Karpas-422 (cell line): ENCODE data around the gene CGNL1. TPM values are rescaled to one million over a fixed set of nuclear protein-coding genes. Genes with fewer than 3 reads are reported as not detected.

ENCODE experiments used
- DNase-seq: peaks from one replicate; pipeline ENCODE4 v3.0.0-alpha.2; 2015
- H2AFZ ChIP-seq: fragments of 200-600 bp; sonication (generic); 2 replicates; pipeline ENCODE4 v1.6.1; 2014; ENCODE audit warnings: antibody characterized with exemption, low read length, mixed read lengths
- H3K27ac ChIP-seq: fragments of 200-600 bp; sonication (generic); 2 replicates; pipeline ENCODE4 v1.5.1; 2014; ENCODE audit warnings: mild to moderate bottlenecking, low read length, moderate library complexity
- H3K27me3 ChIP-seq: fragments of 200-600 bp; sonication (generic); 2 replicates; pipeline ENCODE4 v1.6.1; 2014; ENCODE audit warnings: low read length, mixed read lengths
- H3K36me3 ChIP-seq: fragments of 200-600 bp; sonication (generic); 2 replicates; pipeline ENCODE4 v1.6.1; 2014; ENCODE audit warnings: low read length, mixed read lengths; ENCODE audit not compliant: insufficient read depth
- H3K4me1 ChIP-seq: fragments of 200-600 bp; sonication (generic); 2 replicates; pipeline ENCODE4 v1.6.1; 2014; ENCODE audit warnings: mild to moderate bottlenecking, low read length, mixed read lengths
- H3K4me2 ChIP-seq: fragments of 200-600 bp; sonication (generic); 2 replicates; pipeline ENCODE4 v1.6.1; 2014; ENCODE audit warnings: low read length, low read depth, mild to moderate bottlenecking; ENCODE audit not compliant: poor library complexity, severe bottlenecking
- H3K4me3 ChIP-seq: fragments of 200-600 bp; sonication (generic); 2 replicates; pipeline ENCODE4 v1.5.1; 2014; ENCODE audit warnings: mild to moderate bottlenecking, antibody characterized with exemption, low read length, mixed read lengths
- H3K79me2 ChIP-seq: fragments of 200-600 bp; sonication (generic); 2 replicates; pipeline ENCODE4 v1.6.1; 2014; ENCODE audit warnings: mild to moderate bottlenecking, low read length, mixed read lengths
- H3K9ac ChIP-seq: fragments of 200-600 bp; sonication (generic); 2 replicates; pipeline ENCODE4 v1.6.0; 2014; ENCODE audit warnings: low read length
- H3K9me2 ChIP-seq: fragments of 200-600 bp; sonication (generic), shearing (Covaris generic); replicated peaks from 2 replicates; pipeline ENCODE4 v1.6.0; 2014; ENCODE audit warnings: mild to moderate bottlenecking, low read length, moderate library complexity; ENCODE audit not compliant: insufficient read depth
- H3K9me3 ChIP-seq: fragments of 300-700, 200-600 bp; sonication (generic); 2 replicates; pipeline ENCODE4 v1.6.1; 2014; ENCODE audit warnings: low read length, mixed read lengths
- H4K20me1 ChIP-seq: fragments of 200-600 bp; sonication (generic); 2 replicates; pipeline ENCODE4 v1.6.1; 2014; ENCODE audit warnings: mild to moderate bottlenecking, antibody characterized with exemption, low read length, low read depth; ENCODE audit not compliant: insufficient read depth
- total RNA-seq: library from RNA; depleted of rRNA; stranded (reverse); fragments of >200 nt; shearing (Covaris generic); gene quantifications from 2 replicates; pipeline ENCODE4 v1.2.3, GENCODE V29; 2014; ENCODE audit warnings: low replicate concordance

CGNL1 gene
- total RNA-seq, 1 experiment from 2014 or later = not detected

GRCh38 chr15:57494581-57494980, 118.3 kb downstream of the CGNL1 start:
- no peak for DNase-seq
- Histone ChIP-seq H3K36me3 (no peaks in the 10 kb centered on the region), H3K9me2 (no peaks in the 10 kb centered on the region), H3K27me3 (no peaks in the 10 kb centered on the region), H4K20me1 (no peaks in the 10 kb centered on the region), H3K4me2 (no peak overlapping the region), H3K4me1 (peaks cover 6% of the 10 kb centered on the region), H3K79me2 (no peaks in the 10 kb centered on the region), H3K27ac (no peak overlapping the region), H3K4me3 (no peak overlapping the region), H2AFZ (no peak overlapping the region), H3K9ac (no peak overlapping the region), H3K9me3 (no peaks in the 10 kb centered on the region)

GRCh38 chr15:57495041-57495440, 118.7 kb downstream of the CGNL1 start:
- Histone ChIP-seq H3K4me1 (peaks cover 6% of the 10 kb centered on the region), H3K9ac (no peak overlapping the region), H4K20me1 (no peaks in the 10 kb centered on the region), H3K9me3 (no peaks in the 10 kb centered on the region), H3K4me2 (no peak overlapping the region), H3K27me3 (no peaks in the 10 kb centered on the region), H2AFZ (no peak overlapping the region), H3K4me3 (no peak overlapping the region), H3K36me3 (no peaks in the 10 kb centered on the region), H3K9me2 (no peaks in the 10 kb centered on the region), H3K27ac (no peak overlapping the region), H3K79me2 (no peaks in the 10 kb centered on the region)
- DNase-seq = no peak

- Histone ChIP-seq H3K4me1 (peaks cover 6% of the 10 kb centered on the region), H3K4me2 (no peak overlapping the region), H2AFZ (no peak overlapping the region), H3K9ac (no peak overlapping the region), H3K27ac (no peak overlapping the region), H3K36me3 (no peaks in the 10 kb centered on the region), H3K79me2 (no peaks in the 10 kb centered on the region), H3K9me3 (no peaks in the 10 kb centered on the region), H3K4me3 (no peak overlapping the region), H3K9me2 (no peaks in the 10 kb centered on the region), H4K20me1 (no peaks in the 10 kb centered on the region), H3K27me3 (no peaks in the 10 kb centered on the region)
- DNase-seq = no peak
These were observed 119.4 kb downstream of the CGNL1 start for GRCh38 chr15:57495554-57496165.

GRCh38 chr15:57496594-57496945, 120.3 kb downstream of the CGNL1 start:
- H3K27ac ChIP-seq = no peak overlapping the region
- no peaks in the 10 kb centered on the region for H3K36me3 ChIP-seq
- H3K9me3 ChIP-seq = no peaks in the 10 kb centered on the region
- no peaks in the 10 kb centered on the region for H3K79me2 ChIP-seq
- H2AFZ ChIP-seq = no peak overlapping the region
- no peak overlapping the region for H3K9ac ChIP-seq
- no peaks in the 10 kb centered on the region for H4K20me1 ChIP-seq
- no peak overlapping the region for H3K4me3 ChIP-seq
- H3K4me2 ChIP-seq = no peak overlapping the region
- H3K4me1 ChIP-seq = peaks cover 6% of the 10 kb centered on the region
- no peak for DNase-seq
- no peaks in the 10 kb centered on the region for H3K9me2 ChIP-seq
- H3K27me3 ChIP-seq = no peaks in the 10 kb centered on the region

- no peaks in the 10 kb centered on the region for H4K20me1 ChIP-seq
- no peak overlapping the region for H2AFZ ChIP-seq
- no peak overlapping the region for H3K4me2 ChIP-seq
- DNase-seq = no peak
- H3K4me1 ChIP-seq = peaks cover 6% of the 10 kb centered on the region
- no peak overlapping the region for H3K27ac ChIP-seq
- no peaks in the 10 kb centered on the region for H3K79me2 ChIP-seq
- no peak overlapping the region for H3K9ac ChIP-seq
- H3K27me3 ChIP-seq = no peaks in the 10 kb centered on the region
- no peak overlapping the region for H3K4me3 ChIP-seq
- no peaks in the 10 kb centered on the region for H3K9me3 ChIP-seq
- H3K9me2 ChIP-seq = no peaks in the 10 kb centered on the region
- no peaks in the 10 kb centered on the region for H3K36me3 ChIP-seq
These were observed 120.9 kb downstream of the CGNL1 start for GRCh38 chr15:57496946-57497869.

- Histone ChIP-seq H3K4me1 (peaks cover 2% of the 10 kb centered on the region), H3K9ac (no peak overlapping the region), H3K4me2 (no peak overlapping the region), H3K27me3 (no peaks in the 10 kb centered on the region), H3K9me2 (no peaks in the 10 kb centered on the region), H3K4me3 (no peak overlapping the region), H3K79me2 (no peaks in the 10 kb centered on the region), H2AFZ (no peak overlapping the region), H4K20me1 (no peaks in the 10 kb centered on the region), H3K27ac (no peak overlapping the region), H3K9me3 (no peaks in the 10 kb centered on the region), H3K36me3 (no peaks in the 10 kb centered on the region)
- no peak for DNase-seq
These were observed 124.0 kb downstream of the CGNL1 start for GRCh38 chr15:57500256-57500655.

GRCh38 chr15:57500979-57501576, 124.8 kb downstream of the CGNL1 start:
- Histone ChIP-seq H3K9me2 (no peaks in the 10 kb centered on the region), H3K4me3 (no peak overlapping the region), H3K27me3 (no peaks in the 10 kb centered on the region), H4K20me1 (no peaks in the 10 kb centered on the region), H3K9me3 (no peaks in the 10 kb centered on the region), H3K4me1 (no peaks in the 10 kb centered on the region), H3K9ac (no peak overlapping the region), H3K79me2 (no peaks in the 10 kb centered on the region), H2AFZ (no peak overlapping the region), H3K27ac (no peak overlapping the region), H3K36me3 (no peaks in the 10 kb centered on the region), H3K4me2 (no peak overlapping the region)
- DNase-seq = no peak

- no peak overlapping the region for H3K4me2 ChIP-seq
- no peak overlapping the region for H3K9ac ChIP-seq
- H3K9me2 ChIP-seq = no peaks in the 10 kb centered on the region
These were observed 125.8 kb downstream of the CGNL1 start for GRCh38 chr15:57502116-57502515.

More at GRCh38 chr15:57502116-57502515, 125.8 kb downstream of the CGNL1 start:
- no peak overlapping the region for H2AFZ ChIP-seq
- no peaks in the 10 kb centered on the region for H3K9me3 ChIP-seq
- no peaks in the 10 kb centered on the region for H3K79me2 ChIP-seq
- no peaks in the 10 kb centered on the region for H3K4me1 ChIP-seq
- no peak for DNase-seq
- no peak overlapping the region for H3K4me3 ChIP-seq
- no peak overlapping the region for H3K27ac ChIP-seq
- no peaks in the 10 kb centered on the region for H4K20me1 ChIP-seq
- no peaks in the 10 kb centered on the region for H3K36me3 ChIP-seq
- no peaks in the 10 kb centered on the region for H3K27me3 ChIP-seq
